GM19372 (cell line): Measurements from ENCODE around the gene STK24.
"Not testable (repeated sequence)": the region's sequence is repeated elsewhere in the genome, so short reads cannot be mapped to it uniquely, and the experiment has no call there.

Experiments
- ATAC-seq: cut with Tn5 transposase; IDR thresholded peaks from one replicate; pipeline ENCODE4 v1.9.1; 2021; ENCODE audit warnings: mild to moderate bottlenecking, low read depth, moderate library complexity; ENCODE audit not compliant: unreplicated experiment

Gene STK24

GRCh38 chr13:98584668-98585397 is 7.9 kb upstream of the STK24 start:
- ATAC-seq: no peak

- no peak for ATAC-seq
Measured at GRCh38 chr13:98582947-98583346, 6.0 kb upstream of the STK24 start.

- ATAC-seq: no peak
Measured at GRCh38 chr13:98581971-98582702, 5.2 kb upstream of the STK24 start.

GRCh38 chr13:98581381-98581780 is 4.5 kb upstream of the STK24 start:
- ATAC-seq: no peak

- ATAC-seq: no peak
Measured at GRCh38 chr13:98580420-98580819, 3.5 kb upstream of the STK24 start.

- ATAC-seq: no peak
Measured at GRCh38 chr13:98577836-98578285, 954 bp upstream of the STK24 start.

- peak; percentile 30 for ATAC-seq
Measured at GRCh38 chr13:98576200-98576945, 534 bp downstream of the STK24 start.

GRCh38 chr13:98575904-98576199 is 1.1 kb downstream of the STK24 start:
- no peak for ATAC-seq

- no peak for ATAC-seq
Measured at GRCh38 chr13:98575009-98575903, 1.7 kb downstream of the STK24 start.

- ATAC-seq: no peak
Measured at GRCh38 chr13:98571955-98572662, 4.8 kb downstream of the STK24 start.

GRCh38 chr13:98570929-98571372 is 6.0 kb downstream of the STK24 start:
- ATAC-seq: peak; percentile 88

GRCh38 chr13:98569494-98570367 is 7.2 kb downstream of the STK24 start:
- ATAC-seq: not testable (repeated sequence)

GRCh38 chr13:98568918-98569317 is 8.0 kb downstream of the STK24 start:
- ATAC-seq: no peak

GRCh38 chr13:98567140-98567539 is 9.8 kb downstream of the STK24 start:
- ATAC-seq: no peak

- ATAC-seq: no peak
Measured at GRCh38 chr13:98565726-98566565, 11.0 kb downstream of the STK24 start.

GRCh38 chr13:98564204-98564603 is 12.7 kb downstream of the STK24 start:
- no peak for ATAC-seq

GRCh38 chr13:98563071-98563470 is 13.8 kb downstream of the STK24 start:
- ATAC-seq: peak; percentile 63

- no peak for ATAC-seq
Measured at GRCh38 chr13:98559169-98559568, 17.7 kb downstream of the STK24 start.
